NCI-H1105 (cell line): ENCODE measurements around the gene LNP1.

Source experiments
- DNase-seq: peaks from one replicate; lab custom pipeline; 2025; lab: John Stamatoyannopoulos, UW

LNP1 gene

GRCh38 chr3:100399341-100400071, 1.8 kb upstream of the LNP1 start:
- DNase-seq = no peak

GRCh38 chr3:100400419-100400779, 940 bp upstream of the LNP1 start:
- no peak for DNase-seq

GRCh38 chr3:100401674-100402041, 319 bp downstream of the LNP1 start:
- DNase-seq = peak; percentile 50

- peak; percentile 43 for DNase-seq
Measured at GRCh38 chr3:100402256-100402655, 917 bp downstream of the LNP1 start.

- no peak for DNase-seq
Measured at GRCh38 chr3:100402891-100403290, 1.6 kb downstream of the LNP1 start.

GRCh38 chr3:100403362-100404249, 2.3 kb downstream of the LNP1 start:
- peak; percentile 20 for DNase-seq

GRCh38 chr3:100404250-100404548, 2.9 kb downstream of the LNP1 start:
- no peak for DNase-seq

GRCh38 chr3:100407164-100407563, 5.8 kb downstream of the LNP1 start:
- DNase-seq = no peak

- no peak for DNase-seq
Measured at GRCh38 chr3:100407977-100408532, 6.7 kb downstream of the LNP1 start.

GRCh38 chr3:100411091-100411982, 10.0 kb downstream of the LNP1 start:
- no peak for DNase-seq

- DNase-seq = no peak
Measured at GRCh38 chr3:100412912-100413590, 11.7 kb downstream of the LNP1 start.

GRCh38 chr3:100413613-100414012, 12.3 kb downstream of the LNP1 start:
- no peak for DNase-seq

GRCh38 chr3:100416176-100416575, 14.8 kb downstream of the LNP1 start:
- DNase-seq = no peak

- DNase-seq = no peak
Measured at GRCh38 chr3:100416863-100417262, 15.5 kb downstream of the LNP1 start.

- DNase-seq = no peak
Measured at GRCh38 chr3:100419406-100419805, 18.1 kb downstream of the LNP1 start.

- DNase-seq = no peak
Measured at GRCh38 chr3:100420885-100421284, 19.5 kb downstream of the LNP1 start.

- no peak for DNase-seq
Measured at GRCh38 chr3:100423611-100424010, 22.3 kb downstream of the LNP1 start.

- DNase-seq = no peak
Measured at GRCh38 chr3:100424261-100424660, 22.9 kb downstream of the LNP1 start.

GRCh38 chr3:100425316-100425715, 24.0 kb downstream of the LNP1 start:
- DNase-seq = no peak

GRCh38 chr3:100426067-100426682, 24.8 kb downstream of the LNP1 start:
- DNase-seq = no peak

- DNase-seq = no peak
Measured at GRCh38 chr3:100427699-100428098, 26.4 kb downstream of the LNP1 start.
